GM04503 (cell line): Measurements from ENCODE around the gene C9orf85.

ENCODE experiments used
- DNase-seq: peaks from one replicate; pipeline ENCODE4 v3.0.0-alpha.2; 2012; ENCODE audit warnings: low read depth

C9orf85 gene

DNA sequence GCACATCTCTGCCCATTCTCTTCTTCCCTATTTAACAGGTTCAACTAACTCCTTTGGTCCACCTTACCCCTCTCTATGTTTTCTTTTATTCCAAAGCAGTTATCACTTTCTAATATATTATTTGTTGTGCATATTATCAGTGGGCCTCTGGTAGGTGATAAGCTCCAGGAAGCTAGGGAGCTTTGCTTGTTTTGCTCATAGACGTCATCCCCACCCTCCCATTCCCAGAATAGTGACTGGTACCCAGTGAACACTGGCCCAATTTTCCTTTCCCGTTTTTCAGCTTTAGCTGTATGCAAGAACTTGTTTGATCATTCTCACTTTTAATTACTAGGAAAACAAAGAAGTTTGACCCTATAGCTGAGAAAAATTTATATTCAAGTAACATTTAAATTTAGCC is 7.4 kb upstream of the C9orf85 start:
- DNase-seq: no peak

DNA sequence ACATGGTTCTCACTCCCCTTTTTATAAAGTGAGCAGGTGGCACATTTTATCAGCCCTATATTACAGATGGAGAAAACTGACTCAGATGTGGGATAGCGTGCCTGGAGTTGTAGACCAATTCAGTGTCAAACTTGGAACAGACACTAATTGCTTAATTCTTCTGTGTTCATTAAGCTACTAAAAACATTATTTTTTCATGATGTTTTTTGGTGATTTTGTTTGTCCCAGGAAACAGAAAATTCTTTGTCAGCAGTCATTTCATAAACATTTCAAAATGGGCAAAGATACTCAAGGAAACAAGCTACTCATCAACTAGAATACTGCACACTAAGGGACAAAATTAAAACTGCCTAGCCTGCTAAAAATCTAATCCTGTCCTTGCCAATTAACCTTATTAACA is 2.6 kb upstream of the C9orf85 start:
- no peak for DNase-seq

DNA sequence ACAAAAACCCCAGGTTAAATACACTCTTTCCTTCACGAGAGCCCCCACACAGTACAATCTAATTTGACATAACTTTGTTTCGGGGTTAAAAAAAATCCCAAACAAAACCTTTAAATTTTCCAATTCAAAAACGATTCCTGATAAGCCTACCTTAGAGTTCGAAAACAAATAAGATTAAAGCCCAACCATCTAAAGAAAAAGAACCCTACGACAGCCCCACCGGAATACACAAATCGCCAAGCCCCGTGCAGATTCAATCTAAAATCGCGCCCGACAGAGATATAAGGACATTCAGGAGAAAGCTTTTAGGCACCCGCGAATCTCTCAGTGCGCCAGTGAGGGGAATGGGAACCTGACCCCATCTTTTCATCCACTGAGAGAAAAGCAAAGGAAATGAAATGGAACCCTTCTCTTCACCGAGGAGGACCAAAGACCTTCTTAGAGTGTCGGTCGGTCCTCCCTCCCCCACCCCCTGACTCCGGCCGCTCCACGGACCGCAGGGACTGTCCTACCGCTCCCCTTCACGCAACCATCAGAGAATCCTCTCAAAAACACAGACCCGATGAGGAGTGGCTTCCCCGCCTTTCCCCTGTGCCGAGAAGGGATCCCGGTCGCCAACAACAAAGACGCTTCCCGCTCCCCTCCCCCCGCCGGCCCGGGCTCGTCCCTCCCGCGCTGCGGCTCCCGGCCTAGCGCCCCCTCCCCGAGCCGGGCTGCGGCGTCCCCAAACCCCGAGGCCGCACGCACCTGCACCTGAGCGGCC is 1.4 kb upstream of the C9orf85 start:
- DNase-seq: no peak

- no peak for DNase-seq
These were observed 784 bp upstream of the C9orf85 start for GRCh38 chr9:71910650-71911060.

- DNase-seq: peak; percentile 37
These were observed 483 bp downstream of the C9orf85 start for GRCh38 chr9:71911908-71912335.

- no peak for DNase-seq
These were observed 4.1 kb downstream of the C9orf85 start for GRCh38 chr9:71915495-71915894.

DNA sequence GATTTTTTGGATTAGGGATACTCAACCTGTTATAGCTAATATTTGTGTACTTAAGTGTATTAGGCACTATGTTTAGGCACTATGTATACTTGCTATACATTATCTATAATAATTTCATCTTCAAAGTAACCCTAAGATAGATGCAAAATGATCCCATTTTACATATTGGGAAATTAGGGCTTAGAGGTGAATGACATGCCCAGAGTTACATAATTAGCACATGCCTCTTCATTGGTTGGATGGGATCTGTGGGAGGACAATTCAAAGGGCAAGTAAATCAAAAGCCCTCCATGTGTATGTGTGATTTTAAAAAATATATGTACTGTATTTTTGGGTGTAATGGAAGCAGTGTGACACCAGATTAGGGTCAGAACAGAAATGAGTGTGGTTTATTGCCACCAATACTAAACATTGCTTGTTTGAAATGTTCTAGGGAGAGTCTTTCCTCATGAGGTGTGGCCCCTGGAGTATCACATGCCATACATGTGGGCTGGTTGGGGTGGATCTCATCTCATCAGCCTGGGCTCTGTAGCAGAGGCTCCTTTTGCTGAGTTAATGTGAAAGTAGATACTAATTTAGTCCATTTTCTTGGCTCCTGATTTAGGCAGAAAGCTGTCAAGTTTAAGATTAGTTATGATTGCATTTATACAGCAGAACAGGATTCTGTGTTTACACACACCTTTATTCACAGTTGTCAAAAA is 5.5 kb downstream of the C9orf85 start:
- DNase-seq: no peak

- no peak for DNase-seq
These were observed 7.0 kb downstream of the C9orf85 start for GRCh38 chr9:71918419-71918818.

GRCh38 chr9:71920456-71921189 is 9.2 kb downstream of the C9orf85 start:
- DNase-seq: no peak

DNA sequence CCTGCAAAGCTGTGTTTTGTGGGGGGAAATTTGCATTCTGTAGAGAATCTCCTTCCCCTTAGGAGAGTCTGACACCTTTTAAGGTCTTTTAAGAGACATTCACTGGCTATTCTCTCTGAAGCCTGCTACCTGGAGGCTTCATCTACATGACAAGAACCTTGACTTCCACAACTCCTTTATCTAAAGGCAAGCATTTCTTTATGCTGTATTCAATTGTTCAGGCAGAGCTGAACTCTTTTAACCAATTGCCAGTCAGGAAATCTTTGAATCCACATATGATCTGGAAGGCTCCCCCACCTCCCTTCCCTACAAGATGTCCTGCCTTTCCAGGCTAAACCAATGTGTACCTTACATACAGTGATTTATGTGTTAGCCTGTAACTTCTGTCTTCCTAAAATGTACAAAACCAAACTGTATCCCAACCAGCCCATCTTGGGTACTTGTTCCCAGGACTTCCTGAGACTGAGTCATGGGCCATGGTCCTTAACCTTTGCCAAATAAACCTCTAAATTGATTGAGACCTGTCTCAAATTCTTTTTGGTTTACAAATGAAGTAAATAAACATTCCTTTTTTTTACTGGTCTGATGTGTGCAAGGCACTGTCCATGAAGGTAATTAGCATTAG is 9.9 kb downstream of the C9orf85 start:
- DNase-seq: no peak

GRCh38 chr9:71924576-71924975 is 13.1 kb downstream of the C9orf85 start:
- no peak for DNase-seq

- DNase-seq: no peak
These were observed 14.4 kb downstream of the C9orf85 start for GRCh38 chr9:71925834-71926233.

DNA sequence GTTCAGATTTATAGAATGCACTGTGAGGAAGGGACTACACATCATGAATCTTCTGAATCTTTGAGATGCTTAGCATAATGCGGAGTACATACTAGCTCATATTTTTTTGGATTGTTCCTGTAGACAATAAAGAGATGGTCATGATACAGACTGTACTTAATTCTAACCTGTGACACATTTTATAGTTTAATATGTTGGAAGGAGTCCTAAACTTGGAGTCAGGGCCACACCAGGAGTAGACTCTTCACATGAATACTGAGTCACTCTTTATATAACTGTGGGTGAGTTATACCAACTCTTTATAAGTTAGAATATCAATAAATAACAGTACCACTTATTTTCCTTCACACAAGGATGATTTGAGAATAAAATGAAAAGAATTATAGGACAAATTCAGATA is 16.9 kb downstream of the C9orf85 start:
- no peak for DNase-seq

- DNase-seq: no peak
These were observed 17.4 kb downstream of the C9orf85 start for GRCh38 chr9:71928806-71929205.

- no peak for DNase-seq
These were observed 17.8 kb downstream of the C9orf85 start for GRCh38 chr9:71929223-71929622.

- peak; percentile 50 for DNase-seq
These were observed 18.5 kb downstream of the C9orf85 start for GRCh38 chr9:71929791-71930440.

- DNase-seq: no peak
These were observed 19.7 kb downstream of the C9orf85 start for GRCh38 chr9:71931166-71931565.

DNA sequence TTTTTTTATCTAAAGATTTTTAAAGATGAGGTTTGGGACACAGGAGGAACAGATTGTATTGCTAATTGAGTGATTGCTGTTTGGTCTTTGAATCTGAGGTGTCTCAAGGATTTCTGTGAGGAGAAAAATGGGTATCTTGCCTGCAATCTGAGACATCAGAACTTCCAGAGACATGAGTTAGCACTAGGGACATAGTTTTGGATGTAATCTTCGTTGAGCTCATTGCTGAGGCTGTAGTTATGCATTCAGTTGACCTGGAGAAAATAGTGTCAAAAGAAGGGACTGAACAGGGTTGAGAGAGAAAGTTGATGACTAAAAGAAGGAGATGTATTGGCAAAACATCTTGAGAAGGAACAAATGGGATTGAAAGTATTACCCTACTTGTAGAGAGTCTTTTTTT is 24.6 kb downstream of the C9orf85 start:
- no peak for DNase-seq

DNA sequence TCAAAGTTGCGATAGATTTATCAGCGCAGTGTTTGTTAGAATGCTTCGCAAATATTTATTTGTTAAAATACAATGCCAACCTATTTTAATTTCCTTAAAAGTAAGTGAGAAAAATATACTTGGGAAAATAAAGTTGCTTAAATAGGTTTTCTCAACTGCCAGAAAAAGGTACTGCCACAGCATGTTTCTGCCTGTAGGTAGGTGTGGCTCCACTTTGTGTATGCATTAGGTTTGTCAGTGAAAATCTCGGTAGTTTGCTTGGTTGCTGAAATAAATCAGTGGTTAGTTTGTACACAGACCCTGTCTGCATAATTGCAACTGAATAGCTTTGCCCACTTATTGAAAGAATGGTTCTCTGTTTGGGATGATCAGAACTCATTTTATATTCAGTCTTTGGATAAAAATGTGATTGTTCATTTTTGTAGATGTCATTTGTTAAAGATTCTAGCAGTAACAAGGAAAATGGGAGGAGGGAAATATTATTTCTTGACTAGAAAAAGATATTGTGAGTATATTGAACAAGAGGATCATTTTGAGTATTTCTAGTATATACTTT is 25.7 kb downstream of the C9orf85 start:
- DNase-seq: no peak

- no peak for DNase-seq
These were observed 26.5 kb downstream of the C9orf85 start for GRCh38 chr9:71937898-71938297.

- DNase-seq: no peak
These were observed 29.7 kb downstream of the C9orf85 start for GRCh38 chr9:71941060-71941568.
